ENCODE results near the gene CDCA4. TPM values are rescaled to one million over a fixed set of nuclear protein-coding genes. Genes with fewer than 3 reads are reported as not detected.

The CDCA4 gene
- total RNA-seq, 1 experiment from 2014 or later: 63.6 TPM

GRCh38 chr14:104964546-104964945, 56.3 kb downstream of the CDCA4 start:
- DNase-seq (ENCODE audit: low read depth): no peak

Other genes with a start within 250 kb of the CDCA4 start
- gene AKT1, start 225.3 kb downstream of the CDCA4 start, total RNA-seq (2014; rRNA removed): 205 and 222 TPM in 2 replicates
- gene ZBTB42, start 220.0 kb downstream of the CDCA4 start, total RNA-seq (2014; rRNA removed): 2.8 and 3.0 TPM in 2 replicates
- gene CEP170B, start 155.8 kb downstream of the CDCA4 start, total RNA-seq (2014; rRNA removed): 30.3 and 32.7 TPM in 2 replicates
- gene PLD4, start 96.2 kb downstream of the CDCA4 start, total RNA-seq (2014; rRNA removed): not detected in 2 replicates
- 65.9 and 88.2 TPM in 2 replicates for gene AHNAK2, start 42.7 kb downstream of the CDCA4 start, total RNA-seq (2014; rRNA removed)
- gene CLBA1, start 35.3 kb downstream of the CDCA4 start, total RNA-seq (2014; rRNA removed): 9.4 and 10.8 TPM in 2 replicates
- gene GPR132, start 44.3 kb upstream of the CDCA4 start, total RNA-seq (2014; rRNA removed): not detected in 2 replicates
- 0.80 and 3.4 TPM in 2 replicates for gene JAG2, start 147.7 kb upstream of the CDCA4 start, total RNA-seq (2014; rRNA removed)
- gene NUDT14, start 160.2 kb upstream of the CDCA4 start, total RNA-seq (2014; rRNA removed): 11.2 and 14.7 TPM in 2 replicates
- 45.1 and 54.7 TPM in 2 replicates for gene BTBD6, start 227.4 kb upstream of the CDCA4 start, total RNA-seq (2014; rRNA removed)

All from LHCN-M2 (cell line).